ENCODE results near the gene NOP53. TPM values are rescaled to one million over a fixed set of nuclear protein-coding genes. Genes with fewer than 3 reads are reported as not detected.

NOP53 gene
- total and polyA plus RNA-seq, 4 donors: 25.8 to 85.5 (median 38.6) TPM

GRCh38 chr19:47757617-47758442, 12.5 kb downstream of the NOP53 start:
- Histone ChIP-seq H3K4me1 (ENCODE audit: control insufficient read depth in 4 of 4, insufficient read depth in 4 of 4, low read length in 3 of 4) (peaks cover 0 to 28% (median 22%) of the 10 kb centered on the region in 4 donors), H3K27me3 (ENCODE audit: control insufficient read depth in 4 of 4, insufficient read depth in 4 of 4, low read length in 3 of 4) (no peaks in the 10 kb centered on the region), H3K9ac (ENCODE audit: low read depth in 1 of 2, low read length in 2 of 2) (no peak overlapping the region), H3K27ac (ENCODE audit: low read depth in 1 of 2, low read length in 2 of 2) (peak overlapping the region; percentile 67 to 96), H3K4me3 (ENCODE audit: low read depth in 1 of 3, low read length in 3 of 3) (no peak overlapping the region), H3K9me3 (ENCODE audit: control insufficient read depth in 4 of 4, low read length in 3 of 4) (no peaks in the 10 kb centered on the region), H3K36me3 (ENCODE audit: control insufficient read depth in 4 of 4, insufficient read depth in 3 of 4, low read depth in 1 of 4, low read length in 3 of 4) (peaks cover 11 to 39% (median 17%) of the 10 kb centered on the region in 4 donors)
- 52% methylated on average over 14 of the region's 14 CpGs for WGBS
- TF ChIP-seq MAX (IDR thresholded peaks at IDR 0.05): no peak
- TF ChIP-seq EGR1 (IDR thresholded peaks at IDR 0.05; ENCODE audit: low read depth in 2 of 2): no peak
- TF ChIP-seq RXRA (IDR thresholded peaks at IDR 0.05): no peak
- no peak for TF ChIP-seq YY1 (IDR thresholded peaks at IDR 0.05)
- no peak for TF ChIP-seq ATF3 (IDR thresholded peaks at IDR 0.05)
- no peak for TF ChIP-seq JUND (IDR thresholded peaks at IDR 0.05)
- peak; percentile 25 for TF ChIP-seq HNF4G (IDR thresholded peaks at IDR 0.05)
- no peak for TF ChIP-seq FOXA1 (IDR thresholded peaks at IDR 0.05)
- TF ChIP-seq ZBTB33 (IDR thresholded peaks at IDR 0.05): no peak
- TF ChIP-seq CTCF (IDR thresholded peaks at IDR 0.05; ENCODE audit: low read depth, low read length, missing input control): no peak
- no peak for TF ChIP-seq NR2F2 (IDR thresholded peaks at IDR 0.05)
- TF ChIP-seq HNF4A (conservative IDR thresholded peaks at IDR 0.05): peak; percentile 62 to 69
- no peak for TF ChIP-seq TAF1 (conservative IDR thresholded peaks at IDR 0.05)
- no peak for TF ChIP-seq GABPA (IDR thresholded peaks at IDR 0.05 in 1 of 2, conservative IDR thresholded peaks at IDR 0.05 in 1 of 2)
- no peak for TF ChIP-seq RAD21 (IDR thresholded peaks at IDR 0.05)
- TF ChIP-seq REST (IDR thresholded peaks at IDR 0.05): no peak
- no peak for TF ChIP-seq FOXA2 (IDR thresholded peaks at IDR 0.05)
- peak; percentile 36 for TF ChIP-seq SP1 (IDR thresholded peaks at IDR 0.05)
- DNase-seq (ENCODE audit: low spot score): no peak
